SH-SY5Y (cell line): Measurements from ENCODE around the gene ITPRID2.

Experiments
- GATA2 ChIP-seq: IDR thresholded peaks from 2 replicates; pipeline ENCODE4 v1.6.1; 2011; ENCODE audit warnings: mild to moderate bottlenecking, low read depth, low read length
- GATA3 ChIP-seq: IDR thresholded peaks from 2 replicates; pipeline ENCODE4 v1.6.1; 2011; ENCODE audit warnings: low read depth, mild to moderate bottlenecking, low read length, moderate library complexity

DNA sequence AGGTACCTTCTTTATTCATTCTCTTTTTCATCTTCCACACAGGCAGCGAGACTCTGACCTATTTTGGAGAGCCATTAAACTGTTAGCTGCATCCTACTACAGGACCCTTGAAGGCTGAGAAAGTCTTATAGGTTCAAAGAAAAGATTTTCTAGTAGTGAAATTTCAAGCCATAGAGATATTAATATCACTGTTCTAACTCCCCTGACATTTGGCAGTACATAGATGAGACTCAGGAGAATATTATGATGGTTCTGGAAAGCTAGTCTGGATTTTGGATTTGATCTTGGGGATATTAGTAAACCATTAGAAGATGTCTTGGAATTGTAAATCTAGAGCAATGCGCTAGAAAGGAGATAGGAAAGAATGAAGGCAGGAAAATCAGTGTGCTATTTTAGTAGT, 1.3 kb upstream of the ITPRID2 start:
- TF ChIP-seq GATA2 (no peak), GATA3 (no peak)
